GM18873 (cell line): ENCODE data around the gene PAGR1.
"Not testable (repeated sequence)": the region's sequence is repeated elsewhere in the genome, so short reads cannot be mapped to it uniquely, and the experiment has no call there.

Source experiments
- ATAC-seq: cut with Tn5 transposase; IDR thresholded peaks from one replicate; pipeline ENCODE4 v1.9.1; 2021; ENCODE audit warnings: mild to moderate bottlenecking, moderate library complexity, moderate number of reproducible peaks; ENCODE audit not compliant: unreplicated experiment, low FRiP score

The PAGR1 gene

GRCh38 chr16:29791845-29792807 is 23.8 kb upstream of the PAGR1 start:
- ATAC-seq, result no peak

GRCh38 chr16:29793153-29793552 is 22.8 kb upstream of the PAGR1 start:
- ATAC-seq, result not testable (repeated sequence)

DNA sequence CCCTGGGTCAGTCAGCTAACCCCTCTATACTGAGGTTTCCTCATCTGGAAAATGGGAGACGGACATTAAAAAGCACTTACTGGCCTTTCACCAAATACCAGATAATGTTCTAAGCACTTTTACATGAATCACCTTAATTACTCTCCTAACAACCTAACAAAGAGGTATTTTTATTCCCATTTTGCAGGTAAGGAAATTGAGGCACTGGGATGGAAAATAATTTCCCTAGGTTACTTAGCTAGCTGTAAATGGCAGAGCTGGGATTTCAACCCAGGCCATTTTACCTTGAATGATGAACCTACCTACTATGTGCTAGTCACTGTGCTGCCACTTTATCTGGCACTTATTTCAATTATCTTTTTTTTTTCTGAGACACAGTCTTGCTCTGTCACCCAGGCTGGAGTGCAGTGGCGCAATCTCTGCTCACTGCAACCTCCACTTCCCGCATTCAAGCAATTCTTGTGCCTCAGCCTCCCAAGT is 21.7 kb upstream of the PAGR1 start:
- no peak for ATAC-seq

DNA sequence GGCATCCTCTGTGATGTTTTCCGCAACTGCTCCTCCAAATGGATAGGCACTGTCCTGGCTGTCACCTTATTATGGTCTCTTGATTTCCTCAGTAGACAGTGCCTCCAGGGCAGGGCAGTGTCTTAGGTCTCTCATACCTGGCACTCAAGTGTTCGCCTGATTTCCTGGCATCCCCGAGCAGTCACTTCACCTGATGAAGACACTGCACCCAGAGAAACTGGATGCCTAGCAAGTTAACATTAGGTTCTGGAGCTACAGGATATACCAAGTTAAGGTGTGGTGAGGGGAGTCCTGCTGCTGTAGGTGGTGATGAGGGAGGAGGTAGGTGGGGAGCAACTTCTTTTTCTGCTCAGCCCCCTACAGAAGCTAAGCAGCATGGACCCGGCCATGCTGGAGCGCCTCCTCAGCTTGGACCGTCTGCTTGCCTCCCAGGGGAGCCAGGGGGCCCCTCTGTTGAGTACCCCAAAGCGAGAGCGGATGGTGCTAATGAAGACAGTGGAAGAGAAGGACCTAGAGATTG is 13.5 kb upstream of the PAGR1 start:
- ATAC-seq, result no peak

GRCh38 chr16:29804020-29804419 is 11.9 kb upstream of the PAGR1 start:
- no peak for ATAC-seq

DNA sequence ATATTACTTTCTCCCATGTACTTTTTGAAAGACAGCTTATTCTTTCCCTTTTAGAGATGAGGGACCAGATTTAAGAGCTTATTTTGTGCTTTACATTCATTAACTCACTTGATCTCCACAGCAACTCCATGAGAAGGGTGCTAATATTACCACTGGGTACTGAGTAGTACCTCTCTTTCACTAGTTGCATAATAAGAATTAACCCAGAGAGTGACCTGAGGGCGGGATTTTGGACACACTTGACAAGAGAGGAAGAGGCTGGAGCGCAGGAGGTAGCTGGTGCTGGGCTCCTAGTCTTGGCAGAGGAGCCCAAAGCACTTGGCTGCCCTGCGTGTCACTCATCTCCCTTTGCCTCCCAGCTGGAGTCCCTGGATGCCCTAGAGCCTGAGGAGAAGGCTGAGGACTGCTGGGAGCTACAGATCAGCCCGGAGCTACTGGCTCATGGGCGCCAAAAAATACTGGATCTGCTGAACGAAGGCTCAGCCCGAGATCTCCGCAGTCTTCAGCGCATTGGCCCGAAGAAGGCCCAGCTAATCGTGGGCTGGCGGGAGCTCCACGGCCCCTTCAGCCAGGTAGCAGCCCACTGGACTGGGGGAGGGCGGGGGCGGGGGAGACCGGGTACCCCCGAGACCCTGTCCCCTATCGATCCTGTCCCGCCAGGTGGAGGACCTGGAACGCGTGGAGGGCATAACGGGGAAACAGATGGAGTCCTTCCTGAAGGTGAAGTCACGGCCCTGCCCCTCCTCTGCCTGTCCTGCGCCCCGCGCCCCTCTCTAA is 11.3 kb upstream of the PAGR1 start:
- ATAC-seq, result no peak

DNA sequence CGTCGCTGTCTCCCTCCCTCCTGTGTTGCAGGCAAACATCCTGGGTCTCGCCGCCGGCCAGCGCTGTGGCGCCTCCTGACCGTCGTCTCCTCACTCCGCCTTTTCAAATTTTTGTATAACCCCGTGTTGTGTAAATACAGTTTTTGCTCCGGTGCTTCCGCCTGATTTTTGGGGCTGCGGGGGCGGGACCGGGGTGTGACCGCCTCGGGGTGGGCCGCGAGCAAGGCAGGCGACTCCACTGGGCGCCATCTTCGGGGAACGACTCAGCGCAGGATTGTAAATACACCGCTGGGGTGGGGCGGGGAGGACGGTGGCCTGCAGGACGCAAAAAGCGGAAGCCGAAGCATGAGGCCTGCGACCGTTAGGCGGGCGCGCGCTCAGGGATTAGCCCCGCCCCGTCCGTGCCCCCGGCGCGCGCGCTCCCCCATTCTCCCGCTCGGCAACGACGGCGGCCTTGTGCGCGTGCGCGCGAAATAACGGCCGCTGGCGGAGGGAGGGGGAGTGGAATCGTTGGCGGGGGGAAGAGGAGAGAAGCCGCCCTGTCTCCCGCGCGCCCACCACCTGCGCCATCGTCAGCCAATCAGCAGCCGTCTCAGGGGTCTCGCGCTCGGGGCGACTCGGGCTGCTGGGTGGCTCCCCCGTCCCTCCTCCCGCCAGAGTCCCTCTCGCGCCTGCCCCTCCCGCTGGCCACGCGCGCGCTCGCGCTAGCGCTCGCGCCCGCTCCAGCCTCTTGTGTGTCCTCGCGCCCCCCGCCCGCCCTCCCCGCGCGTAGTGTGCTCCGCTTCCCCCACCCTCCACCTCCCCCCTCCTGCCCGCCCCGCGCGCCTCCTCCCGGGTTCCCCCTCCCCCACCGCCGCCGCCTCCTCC is 10.5 kb upstream of the PAGR1 start:
- peak; percentile 41 for ATAC-seq

DNA sequence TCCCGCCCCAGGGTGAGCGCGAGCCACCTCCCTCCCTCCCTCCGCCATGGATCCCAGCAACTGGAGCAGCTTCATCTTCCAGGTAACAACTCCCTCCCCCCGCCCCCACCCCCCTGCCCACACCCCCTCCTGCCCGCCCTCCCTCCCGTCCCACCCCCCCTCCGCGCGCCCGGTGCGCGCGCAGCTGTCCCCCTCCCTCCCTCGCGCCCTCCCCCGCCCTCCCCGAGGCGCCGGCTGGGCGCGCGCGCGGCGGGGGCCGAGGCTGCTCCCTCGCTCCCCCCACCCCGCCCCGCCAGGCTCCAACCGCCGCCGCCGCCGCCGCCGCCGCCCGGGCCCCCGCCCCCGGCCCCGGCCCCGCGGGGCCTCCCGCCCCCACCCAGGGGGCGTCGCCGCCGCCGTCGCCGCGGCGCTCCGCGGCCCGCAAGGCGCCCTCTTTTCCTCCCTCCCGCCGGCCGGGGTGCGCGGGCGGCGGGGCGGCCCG is 9.8 kb upstream of the PAGR1 start, which contains the start of gene MAZ:
Gene MAZ, plus strand, starts transcription at position 431 of the 481 bp plus-strand sequence. CDS start 173 bp downstream, outside the sequence.
- ATAC-seq, result no peak

- ATAC-seq, result no peak
Measured at GRCh38 chr16:29806641-29807425, 9.1 kb upstream of the PAGR1 start.

DNA sequence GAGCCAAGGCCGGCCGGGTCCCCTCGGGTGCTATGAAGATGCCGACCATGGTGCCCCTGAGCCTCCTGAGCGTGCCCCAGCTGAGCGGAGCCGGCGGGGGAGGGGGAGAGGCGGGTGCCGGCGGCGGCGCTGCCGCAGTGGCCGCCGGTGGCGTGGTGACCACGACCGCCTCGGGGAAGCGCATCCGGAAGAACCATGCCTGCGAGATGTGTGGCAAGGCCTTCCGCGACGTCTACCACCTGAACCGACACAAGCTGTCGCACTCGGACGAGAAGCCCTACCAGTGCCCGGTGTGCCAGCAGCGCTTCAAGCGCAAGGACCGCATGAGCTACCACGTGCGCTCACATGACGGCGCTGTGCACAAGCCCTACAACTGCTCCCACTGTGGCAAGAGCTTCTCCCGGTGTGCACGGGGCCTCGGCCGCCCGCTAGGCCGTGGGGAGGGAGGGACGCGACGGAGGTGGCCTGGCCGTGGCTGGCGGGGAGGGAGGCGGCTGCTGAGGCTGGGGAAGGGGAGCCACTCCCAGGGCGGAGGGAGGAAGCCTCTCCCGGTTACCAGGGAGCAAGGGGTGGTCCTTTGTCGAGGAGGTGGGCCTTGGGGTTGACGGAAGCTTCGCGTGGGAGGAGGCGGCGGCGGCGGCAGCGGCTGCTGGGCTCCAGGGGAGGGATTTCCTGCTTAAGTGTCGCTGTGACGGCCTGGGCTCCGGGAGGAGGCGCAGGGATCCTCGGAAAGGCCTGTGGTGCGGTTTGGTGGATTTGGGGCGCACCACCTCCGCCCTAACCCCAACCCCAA is 8.3 kb upstream of the PAGR1 start:
- no peak for ATAC-seq

GRCh38 chr16:29808219-29808900 is 7.6 kb upstream of the PAGR1 start:
- ATAC-seq, result no peak

- ATAC-seq, result no peak
Measured at GRCh38 chr16:29809031-29809747, 6.8 kb upstream of the PAGR1 start.

DNA sequence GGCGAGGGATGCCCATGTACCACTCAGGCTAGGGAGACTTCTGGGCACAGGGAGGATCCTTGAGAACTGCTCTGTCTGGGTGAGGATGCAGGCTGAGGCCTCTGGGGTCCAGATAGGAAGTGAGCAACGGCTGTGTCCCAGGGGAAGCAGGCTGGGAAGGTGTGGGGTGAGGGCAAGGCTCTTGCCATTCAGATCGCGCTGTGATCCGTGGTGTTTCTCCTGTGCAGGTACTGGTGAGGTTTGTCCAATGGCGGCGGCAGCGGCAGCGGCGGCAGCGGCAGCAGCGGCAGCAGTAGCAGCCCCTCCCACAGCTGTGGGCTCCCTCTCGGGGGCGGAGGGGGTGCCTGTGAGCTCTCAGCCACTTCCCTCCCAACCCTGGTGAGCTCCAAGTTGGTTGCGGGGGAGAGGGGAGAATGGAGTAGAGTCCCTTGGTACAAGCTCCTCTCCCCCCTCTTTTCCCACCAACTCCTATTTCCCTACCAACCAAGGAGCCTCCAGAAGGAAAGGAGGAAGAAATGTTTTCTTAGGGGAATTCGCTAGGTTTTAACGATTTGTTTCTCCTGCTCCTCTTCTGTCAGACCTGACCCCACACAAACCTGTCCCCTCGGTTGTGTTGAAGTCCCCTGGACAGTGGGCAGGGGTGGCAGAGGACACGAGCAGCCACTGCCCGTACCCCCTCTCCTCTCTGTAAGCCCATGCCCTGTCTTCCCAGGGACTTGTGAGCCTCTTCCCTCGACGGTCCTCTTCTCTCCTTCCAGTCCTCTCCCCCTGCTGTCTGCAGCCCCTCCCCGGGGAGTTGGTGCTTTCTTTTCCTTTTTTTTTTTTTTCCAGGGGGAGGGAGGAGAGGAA is 5.9 kb upstream of the PAGR1 start:
- no peak for ATAC-seq

- no peak for ATAC-seq
Measured at GRCh38 chr16:29810699-29811169, 5.2 kb upstream of the PAGR1 start.

DNA sequence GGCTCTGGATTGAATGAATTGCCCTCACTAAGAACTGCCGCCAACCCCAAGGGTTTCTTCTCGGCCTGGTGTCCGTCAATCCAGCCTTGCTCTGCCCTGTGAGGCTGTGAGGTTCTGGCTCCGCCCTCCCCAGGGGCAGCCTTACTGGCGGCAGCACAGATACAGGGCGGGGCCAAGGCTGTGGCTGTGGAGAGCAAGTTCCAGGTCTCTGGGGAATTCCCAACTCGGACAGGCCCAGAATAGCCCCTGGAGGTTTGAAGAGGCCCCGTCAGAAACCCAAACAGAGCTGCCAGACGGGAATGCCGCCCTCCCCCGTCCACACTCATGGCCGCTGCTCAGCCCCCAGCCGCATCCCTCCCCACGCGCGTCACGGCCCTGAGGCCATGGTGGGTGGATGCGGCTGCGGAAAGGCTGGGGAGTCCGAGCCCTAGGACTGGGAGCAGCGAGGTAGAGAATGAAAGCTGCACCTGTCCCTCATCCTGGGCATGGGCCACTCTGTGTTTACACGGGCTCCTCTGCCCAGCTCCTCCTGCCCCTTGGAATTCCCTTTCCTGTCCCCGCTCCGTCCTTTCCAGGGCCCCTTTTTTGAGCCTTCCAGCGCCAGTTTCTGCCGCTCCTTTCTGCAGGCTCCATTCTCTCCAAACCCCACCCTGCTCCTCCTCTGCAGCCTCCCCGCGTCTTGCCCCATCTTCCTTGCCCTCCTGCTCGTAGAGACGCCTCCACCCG is 4.6 kb upstream of the PAGR1 start:
- ATAC-seq, result peak; percentile 28
